Head of caudate nucleus (tissue), 42 donors: ENCODE measurements around the gene C2orf76.
"Not testable (repeated sequence)": the region's sequence is repeated elsewhere in the genome, so short reads cannot be mapped to it uniquely, and the experiment has no call there.

Experiments used
- DNase-seq, 42 donors: peaks; one replicate each; pipeline versions ENCODE4 v3.0.0 to v3.0.0-alpha.2; 2020 to 2021; ENCODE audit warnings: mixed read lengths in 7 of 42
- intact Hi-C: fragments of 100-400 bp; cut with DNase I; formaldehyde crosslinking; loops from one replicate; pipeline ENCODE4 v1.15.0; 2022

C2orf76 gene

GRCh38 chr2:119366649-119367471, at the start of gene C2orf76, which contains the start of gene DBI:
Gene C2orf76, minus strand, starts transcription at chr2:119366834. Its CDS starts 26,875 bp downstream, at chr2:119339959.
Gene DBI, plus strand, starts transcription at chr2:119366977. Its CDS starts 75 bp downstream, at chr2:119367052.
- intact Hi-C loops, result no loop called here
- peak; percentile 91 to 99 (median 97) for DNase-seq

- intact Hi-C loops, result no loop called here
- no peak for DNase-seq
These were observed 49.0 kb upstream of the C2orf76 start for GRCh38 chr2:119415630-119416029.

GRCh38 chr2:119414894-119415293, 48.3 kb upstream of the C2orf76 start:
- intact Hi-C loops, result no loop called here
- DNase-seq, result no peak

- intact Hi-C loops, result loop anchor here (5.0 to 10.0 kb wide), 2 partner anchors 68 to 265 kb away; partner anchors contain the start of gene TMEM177
- DNase-seq, result no peak
These were observed 42.9 kb upstream of the C2orf76 start for GRCh38 chr2:119409506-119409905.

- intact Hi-C loops, result loop anchor here (5.0 to 10.0 kb wide), 2 partner anchors 69 to 267 kb away; partner anchors contain the start of gene TMEM177
- DNase-seq, result no peak
These were observed 41.6 kb upstream of the C2orf76 start for GRCh38 chr2:119408221-119408619.

- DNase-seq, result peak in 31 of 42 donors; percentile 27 to 84 (median 60)
- intact Hi-C loops, result loop anchor here (5.0 to 10.0 kb wide), 2 partner anchors 70 to 267 kb away; partner anchors contain the start of gene TMEM177
These were observed 41.0 kb upstream of the C2orf76 start for GRCh38 chr2:119407430-119408220.

- intact Hi-C loops, result loop anchor here (5.0 to 10.0 kb wide), 2 partner anchors 72 to 270 kb away; partner anchors contain the start of gene TMEM177
- no peak for DNase-seq
These were observed 38.5 kb upstream of the C2orf76 start for GRCh38 chr2:119405151-119405550.

- DNase-seq, result not testable (repeated sequence)
- intact Hi-C loops, result loop anchor here (10.0 kb wide), 1 partner anchor 271 kb away; the partner anchor contains the start of gene TMEM177
These were observed 37.0 kb upstream of the C2orf76 start for GRCh38 chr2:119403618-119404017.

GRCh38 chr2:119402645-119403560, 36.3 kb upstream of the C2orf76 start:
- intact Hi-C loops, result loop anchor here (10.0 kb wide), 1 partner anchor 272 kb away; the partner anchor contains the start of gene TMEM177
- no peak for DNase-seq

- intact Hi-C loops, result loop anchor here (10.0 kb wide), 1 partner anchor 273 kb away; the partner anchor contains the start of gene TMEM177
- DNase-seq, result no peak
These were observed 35.5 kb upstream of the C2orf76 start for GRCh38 chr2:119402106-119402505.

GRCh38 chr2:119397196-119397595, 30.6 kb upstream of the C2orf76 start:
- intact Hi-C loops, result no loop called here
- DNase-seq, result no peak

- DNase-seq, result no peak
- intact Hi-C loops, result no loop called here
These were observed 27.5 kb upstream of the C2orf76 start for GRCh38 chr2:119393971-119394748.

GRCh38 chr2:119389615-119390306, 23.1 kb upstream of the C2orf76 start:
- intact Hi-C loops, result no loop called here
- DNase-seq, result peak in 5 of 42 donors; percentile 17 to 62 (median 29)

GRCh38 chr2:119387381-119388129, 20.9 kb upstream of the C2orf76 start:
- DNase-seq, result peak; percentile 19 to 89 (median 63)
- intact Hi-C loops, result no loop called here

GRCh38 chr2:119385466-119385865, 18.8 kb upstream of the C2orf76 start:
- no peak for DNase-seq
- intact Hi-C loops, result no loop called here

- intact Hi-C loops, result no loop called here
- DNase-seq, result no peak
These were observed 18.3 kb upstream of the C2orf76 start for GRCh38 chr2:119384971-119385370.
